Common myeloid progenitor, CD34-positive (primary cell): Measurements from ENCODE around the gene INPP5D.
A peak's percentile ranks its signal among the peaks of the same experiment; 100 is the strongest.
"Not testable (repeated sequence)": the region's sequence is repeated elsewhere in the genome, so short reads cannot be mapped to it uniquely, and the experiment has no call there.

ENCODE experiments used
- CTCF ChIA-PET: fragments of 350-600 bp; sonication (Branson Sonifier 250); formaldehyde crosslinking; loops from one replicate; lab custom pipeline; 2021; ENCODE audit warnings: antibody characterized with exemption; lab: Charles Lee
- POLR2A ChIA-PET: fragments of 350-600 bp; sonication (Branson Sonifier 250); formaldehyde crosslinking; loops from one replicate; lab custom pipeline; 2021; ENCODE audit warnings: antibody characterized with exemption; lab: Charles Lee
- DNase-seq, 3 donors: peaks; one replicate each; pipeline versions ENCODE4 v3.0.0 to v3.0.0-alpha.2; 2013
- H3K27ac ChIP-seq, 2 experiments: 1 replicate in 1 of 2; 2 replicates in 1 of 2; pipeline ENCODE4 v1.7.0; 2013; ENCODE audit warnings: inconsistent platforms in 2 of 2, low read length in 2 of 2, mild to moderate bottlenecking in 2 of 2, low read depth in 1 of 2, moderate library complexity in 1 of 2; ENCODE audit not compliant: severe bottlenecking in 2 of 2, insufficient read depth in 1 of 2, poor library complexity in 1 of 2
- H3K27me3 ChIP-seq, 5 experiments: replicated peaks in 2 of 5; 1 replicate in 3 of 5; 2 replicates in 2 of 5; pipeline versions ENCODE4 v1.6.1 to v1.7.0; 2013; ENCODE audit warnings: low read length in 4 of 5, mild to moderate bottlenecking in 2 of 5, moderate library complexity in 2 of 5, inconsistent platforms in 1 of 5; ENCODE audit not compliant: insufficient read depth in 5 of 5, control insufficient read depth in 4 of 5
- H3K36me3 ChIP-seq, 4 experiments: 1 replicate in 2 of 4; 2 replicates in 2 of 4; pipeline versions ENCODE4 v1.6.1 to v1.7.0; 2013; ENCODE audit warnings: low read length in 3 of 4, control low read depth in 1 of 4, mild to moderate bottlenecking in 1 of 4; ENCODE audit not compliant: control insufficient read depth in 4 of 4, insufficient read depth in 4 of 4
- H3K4me1 ChIP-seq, 4 experiments: 1 replicate in 3 of 4; 2 replicates in 1 of 4; pipeline versions ENCODE4 v1.6.1 to v1.7.1; 2013; ENCODE audit warnings: low read length in 3 of 4, mild to moderate bottlenecking in 3 of 4, control low read depth in 1 of 4, inconsistent platforms in 1 of 4, moderate library complexity in 1 of 4; ENCODE audit not compliant: control insufficient read depth in 4 of 4, insufficient read depth in 4 of 4; ENCODE audit errors: control extremely low read depth in 1 of 4
- H3K4me3 ChIP-seq, 7 experiments: 1 replicate in 4 of 7; 2 replicates in 3 of 7; pipeline versions ENCODE4 v1.5.1 to v1.7.0; 2013; ENCODE audit warnings: mild to moderate bottlenecking in 7 of 7, low read length in 6 of 7, moderate library complexity in 6 of 7, inconsistent platforms in 2 of 7, low read depth in 2 of 7, control low read depth in 1 of 7; ENCODE audit not compliant: insufficient read depth in 4 of 7, control insufficient read depth in 1 of 7; ENCODE audit errors: extremely low read depth in 1 of 7
- H3K9me3 ChIP-seq, 5 experiments: 1 replicate in 4 of 5; 2 replicates in 1 of 5; pipeline versions ENCODE4 v1.6.1 to v1.7.1; 2013; ENCODE audit warnings: low read length in 4 of 5, mild to moderate bottlenecking in 2 of 5, inconsistent platforms in 1 of 5, low read depth in 1 of 5, moderate library complexity in 1 of 5; ENCODE audit not compliant: control insufficient read depth in 4 of 5, insufficient read depth in 2 of 5; ENCODE audit errors: control extremely low read depth in 1 of 5
- WGBS: methylation state at CpG from one replicate; pipeline ENCODE4 v1.1.5; 2013; ENCODE audit not compliant: insufficient coverage; 5-methylcytosine and 5-hydroxymethylcytosine counted together

INPP5D gene

GRCh38 chr2:233047206-233047605 lies 12.9 kb upstream of the INPP5D start:
- no peak overlapping the region for H3K4me3 ChIP-seq
- WGBS, result 92% methylated on average over 3 of the region's 3 CpGs
- peaks cover 0 to 8% (median 2%) of the 10 kb centered on the region in 4 experiments for H3K4me1 ChIP-seq
- no peak for DNase-seq
- CTCF ChIA-PET, result interaction anchor here (0.6 to 1.9 kb wide), 5 partner anchors 8 to 211 kb away, joined by 3 to 7 read pairs (median 4); partner anchors contain the start of gene INPP5D
- no peak overlapping the region for H3K27ac ChIP-seq
- no peaks in the 10 kb centered on the region for H3K36me3 ChIP-seq
- H3K27me3 ChIP-seq, result no peaks in the 10 kb centered on the region
- H3K9me3 ChIP-seq, result no peaks in the 10 kb centered on the region
- POLR2A ChIA-PET, result no interaction called here

DNA sequence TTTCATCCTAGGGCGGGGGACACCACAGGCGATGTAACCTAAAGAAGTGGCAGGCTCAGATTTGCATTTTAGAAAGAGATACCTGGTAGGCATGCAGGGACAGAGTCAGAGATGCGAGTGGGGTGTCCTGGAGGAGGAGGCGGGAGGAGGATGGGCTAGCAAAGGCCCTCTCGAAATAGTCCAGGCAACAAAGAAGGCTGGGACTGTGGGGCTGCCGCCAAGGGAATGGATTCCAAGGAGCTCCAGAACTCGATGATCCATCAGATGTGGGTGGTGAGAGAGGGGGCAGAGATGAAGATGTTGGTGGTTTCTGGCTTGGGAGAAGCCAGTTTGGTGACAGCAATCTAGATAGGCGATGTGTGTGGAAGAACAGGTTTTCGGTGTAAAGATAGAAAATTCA lies 12.5 kb upstream of the INPP5D start:
- Histone ChIP-seq H3K4me3 (no peak overlapping the region), H3K9me3 (no peaks in the 10 kb centered on the region), H3K4me1 (peaks cover 0 to 8% (median 2%) of the 10 kb centered on the region in 4 experiments), H3K36me3 (no peaks in the 10 kb centered on the region), H3K27ac (no peak overlapping the region), H3K27me3 (no peaks in the 10 kb centered on the region)
- ChIA-PET CTCF (interaction anchor here (0.6 to 1.9 kb wide), 5 partner anchors 13 to 211 kb away, joined by 3 to 7 read pairs (median 4); partner anchors contain the start of gene INPP5D), POLR2A (no interaction called here)
- no peak for DNase-seq
- WGBS, result 92% methylated on average over 8 of the region's 9 CpGs

DNA sequence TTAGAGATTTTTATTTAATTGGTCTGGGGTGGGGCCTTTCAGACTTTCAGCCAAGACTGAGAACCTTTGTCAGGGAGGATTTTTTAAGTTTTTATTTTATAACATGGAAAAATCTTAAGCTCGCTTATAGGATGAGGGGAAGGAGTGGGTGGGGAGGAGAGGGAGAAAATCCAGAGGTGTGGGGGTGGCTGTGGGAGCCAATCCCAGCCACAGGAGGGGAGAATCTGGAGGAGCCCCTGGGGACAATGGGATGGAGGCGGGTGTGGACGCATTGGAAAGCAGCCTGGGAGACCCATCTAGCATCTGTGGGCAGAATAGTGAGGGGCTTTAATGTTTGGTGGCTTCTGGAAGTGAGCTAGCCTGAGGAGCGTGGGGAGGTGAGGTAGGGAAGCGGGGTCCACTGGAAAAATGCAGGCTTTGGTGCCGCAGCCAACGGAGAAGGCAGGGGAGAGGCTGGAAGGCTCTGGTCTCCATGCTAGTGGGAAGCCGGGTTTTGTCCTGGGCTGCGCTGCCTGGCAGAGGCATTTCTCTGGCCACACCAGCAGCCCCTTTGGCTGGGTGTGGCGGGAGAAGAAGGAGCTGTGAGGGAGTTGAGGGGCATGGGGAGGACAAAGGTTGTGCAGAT lies 11.5 kb upstream of the INPP5D start:
- Histone ChIP-seq H3K27me3 (no peaks in the 10 kb centered on the region), H3K4me3 (no peak overlapping the region), H3K36me3 (no peaks in the 10 kb centered on the region), H3K27ac (no peak overlapping the region), H3K4me1 (peaks cover 0 to 9% (median 3%) of the 10 kb centered on the region in 4 experiments), H3K9me3 (no peaks in the 10 kb centered on the region)
- 82% methylated on average over 7 of the region's 10 CpGs for WGBS
- ChIA-PET CTCF (interaction anchor here (0.7 to 1.4 kb wide), 4 partner anchors 12 to 203 kb away, joined by 3 to 4 read pairs (median 3); partner anchors contain the start of genes ATG16L1, INPP5D and NEU2), POLR2A (interaction anchor here (0.5 to 0.6 kb wide), 2 partner anchors 13 to 452 kb away, joined by 4 to 5 read pairs; no protein-coding TSS in a partner anchor)
- no peak for DNase-seq

DNA sequence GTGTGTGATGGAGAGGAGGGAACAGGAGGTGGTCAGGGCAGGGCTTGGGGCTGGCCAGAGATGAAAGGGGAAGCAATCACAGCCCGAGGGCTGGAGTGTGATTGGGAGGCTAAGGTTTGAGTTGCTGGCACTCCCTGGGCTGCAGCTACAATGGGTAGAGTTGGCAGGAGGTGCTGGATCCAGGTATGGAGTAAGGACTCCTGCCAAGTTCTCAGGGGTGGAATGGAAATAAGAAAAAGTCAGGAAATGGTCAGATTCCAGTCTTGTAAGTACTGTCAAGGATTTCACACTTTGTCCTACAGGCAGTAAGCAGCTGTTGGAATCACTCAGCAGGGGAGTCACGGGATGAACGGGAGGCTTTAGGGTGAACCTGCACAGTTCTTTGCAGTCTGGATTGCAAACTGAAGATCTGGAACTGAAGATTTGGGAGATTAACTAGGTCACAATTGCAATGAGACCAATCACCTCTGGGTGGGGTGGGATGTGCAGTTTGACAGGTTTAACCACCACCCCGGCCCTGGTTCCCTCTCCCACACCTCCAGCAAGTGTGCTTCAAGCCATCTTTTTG lies 10.9 kb upstream of the INPP5D start:
- no peak overlapping the region for H3K4me3 ChIP-seq
- no peaks in the 10 kb centered on the region for H3K36me3 ChIP-seq
- H3K4me1 ChIP-seq, result peaks cover 0 to 14% (median 5%) of the 10 kb centered on the region in 4 experiments
- no peaks in the 10 kb centered on the region for H3K9me3 ChIP-seq
- ChIA-PET CTCF (interaction anchor here (0.9 to 1.4 kb wide), 3 partner anchors 11 to 197 kb away, joined by 3 to 4 read pairs (median 3); partner anchors contain the start of genes INPP5D and NEU2), POLR2A (interaction anchor here (0.5 to 0.6 kb wide), 2 partner anchors 12 to 453 kb away, joined by 4 to 5 read pairs; no protein-coding TSS in a partner anchor)
- no peaks in the 10 kb centered on the region for H3K27me3 ChIP-seq
- H3K27ac ChIP-seq, result no peak overlapping the region
- DNase-seq, result no peak
- WGBS, result 81% methylated on average over 3 of the region's 4 CpGs

GRCh38 chr2:233051241-233052149 lies 8.6 kb upstream of the INPP5D start:
- H3K27ac ChIP-seq, result no peak overlapping the region
- CTCF ChIA-PET, result interaction anchor here (0.7 to 2.9 kb wide), 3 partner anchors 9 to 13 kb away, joined by 3 to 8 read pairs (median 3); no protein-coding TSS in a partner anchor
- H3K4me1 ChIP-seq, result peaks cover 0 to 14% (median 5%) of the 10 kb centered on the region in 4 experiments
- DNase-seq, result peak; percentile 46 to 64 (median 53)
- H3K9me3 ChIP-seq, result no peaks in the 10 kb centered on the region
- H3K4me3 ChIP-seq, result peak overlapping the region in 1 of 7 experiments; percentile 3
- no peaks in the 10 kb centered on the region for H3K36me3 ChIP-seq
- 58% methylated on average over 18 of the region's 24 CpGs for WGBS
- H3K27me3 ChIP-seq, result no peaks in the 10 kb centered on the region
- POLR2A ChIA-PET, result no interaction called here

- CTCF ChIA-PET, result interaction anchor here (1.6 to 2.9 kb wide), 7 partner anchors 9 to 203 kb away, joined by 3 to 8 read pairs (median 5); no protein-coding TSS in a partner anchor
- POLR2A ChIA-PET, H3K27ac ChIP-seq: not testable (repeated sequence)
Measured at GRCh38 chr2:233052517-233052916, 7.6 kb upstream of the INPP5D start.

More at GRCh38 chr2:233052517-233052916, 7.6 kb upstream of the INPP5D start:
- H3K36me3 ChIP-seq, H3K9me3 ChIP-seq, H3K27me3 ChIP-seq, DNase-seq, H3K4me3 ChIP-seq: not testable (repeated sequence)
- WGBS, result no CpG with 5 or more reads among the region's 4 CpGs
- peaks cover 0 to 17% (median 5%) of the 10 kb centered on the region in 4 experiments for H3K4me1 ChIP-seq
